HG03066 (cell line): Measurements from ENCODE around the gene PPFIA1.
"Not testable (repeated sequence)": the region's sequence is repeated elsewhere in the genome, so short reads cannot be mapped to it uniquely, and the experiment has no call there.

Source experiments
- ATAC-seq: cut with Tn5 transposase; IDR thresholded peaks from one replicate; pipeline ENCODE4 v1.9.1; 2021; ENCODE audit warnings: low read depth; ENCODE audit not compliant: unreplicated experiment

The PPFIA1 gene

DNA sequence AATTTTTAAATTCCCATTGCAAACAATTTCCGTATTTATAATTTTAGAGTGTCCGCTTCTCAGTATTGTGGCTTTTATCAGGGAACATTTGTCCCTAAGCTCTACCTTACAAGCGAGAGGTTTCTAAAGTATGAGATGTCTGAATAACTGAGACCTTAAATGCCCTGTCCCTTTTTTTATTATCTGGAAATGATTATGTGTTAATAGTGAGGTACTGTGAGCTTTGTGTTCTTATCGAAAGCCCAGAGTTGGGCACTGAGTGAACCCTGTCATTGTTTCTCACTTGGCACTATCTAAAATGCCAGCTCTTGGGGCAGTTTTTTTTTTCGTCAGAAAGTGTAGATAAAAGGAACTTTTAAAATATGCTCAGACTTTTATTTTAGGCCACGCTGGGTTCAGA lies 137.3 kb downstream of the PPFIA1 start:
- no peak for ATAC-seq

DNA sequence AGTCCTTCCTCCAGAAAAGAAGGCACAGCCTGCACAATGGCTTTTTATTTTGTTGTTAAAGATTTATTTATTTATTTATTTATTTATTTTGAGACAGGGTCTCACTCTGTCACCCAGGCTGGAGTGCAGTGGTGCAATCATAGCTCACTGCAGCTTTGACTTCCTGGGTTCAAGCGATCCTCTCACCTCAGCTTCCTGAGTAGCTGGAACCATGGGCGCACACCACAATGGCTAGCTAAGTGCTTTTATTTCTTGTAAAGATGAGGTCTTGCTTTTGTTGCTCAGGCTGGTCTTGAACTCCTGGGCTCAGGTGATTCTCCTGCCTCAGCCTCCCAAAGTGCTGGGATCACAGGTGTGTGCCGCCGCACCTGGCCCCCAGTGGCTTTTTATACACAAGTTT lies 137.8 kb downstream of the PPFIA1 start:
- not testable (repeated sequence) for ATAC-seq

DNA sequence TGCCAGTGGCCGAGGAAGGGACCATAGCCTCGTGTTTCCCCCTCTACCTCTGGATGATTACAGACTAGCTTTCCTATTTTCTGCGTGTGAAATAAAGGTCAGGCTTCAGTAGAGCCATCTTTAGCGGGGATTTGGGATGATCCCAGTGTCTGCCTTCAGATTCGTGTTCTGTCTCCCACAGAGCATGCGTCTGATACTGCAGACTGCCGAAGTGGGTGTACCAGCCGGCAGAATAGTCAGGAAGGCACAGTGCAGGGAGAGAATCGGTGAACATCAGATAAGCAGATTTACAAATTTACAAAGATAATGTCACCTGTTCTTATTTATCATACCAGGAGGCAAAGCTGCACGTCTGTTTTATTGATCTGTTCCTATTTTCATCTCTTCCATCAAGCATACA lies 138.9 kb downstream of the PPFIA1 start:
- no peak for ATAC-seq

DNA sequence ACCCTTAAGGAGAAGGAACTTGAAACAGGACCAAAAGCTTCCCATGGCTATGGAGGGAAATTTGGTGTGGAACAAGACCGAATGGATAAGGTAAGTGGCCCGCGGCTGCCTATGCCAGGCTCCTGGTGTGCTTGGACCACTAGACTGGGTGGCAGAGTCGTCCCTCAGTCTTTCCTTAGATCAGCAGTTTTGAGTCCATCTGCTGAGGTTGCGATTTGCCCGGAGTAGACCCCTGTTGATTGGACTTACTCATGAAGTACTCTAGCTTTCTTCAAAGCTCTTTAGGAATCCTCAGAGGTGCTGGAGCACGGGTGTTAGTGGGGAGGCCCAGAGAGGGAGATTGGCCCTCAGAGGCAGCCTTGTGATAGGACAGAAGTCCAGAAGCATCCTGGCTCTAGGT lies 139.4 kb downstream of the PPFIA1 start:
- ATAC-seq: no peak

DNA sequence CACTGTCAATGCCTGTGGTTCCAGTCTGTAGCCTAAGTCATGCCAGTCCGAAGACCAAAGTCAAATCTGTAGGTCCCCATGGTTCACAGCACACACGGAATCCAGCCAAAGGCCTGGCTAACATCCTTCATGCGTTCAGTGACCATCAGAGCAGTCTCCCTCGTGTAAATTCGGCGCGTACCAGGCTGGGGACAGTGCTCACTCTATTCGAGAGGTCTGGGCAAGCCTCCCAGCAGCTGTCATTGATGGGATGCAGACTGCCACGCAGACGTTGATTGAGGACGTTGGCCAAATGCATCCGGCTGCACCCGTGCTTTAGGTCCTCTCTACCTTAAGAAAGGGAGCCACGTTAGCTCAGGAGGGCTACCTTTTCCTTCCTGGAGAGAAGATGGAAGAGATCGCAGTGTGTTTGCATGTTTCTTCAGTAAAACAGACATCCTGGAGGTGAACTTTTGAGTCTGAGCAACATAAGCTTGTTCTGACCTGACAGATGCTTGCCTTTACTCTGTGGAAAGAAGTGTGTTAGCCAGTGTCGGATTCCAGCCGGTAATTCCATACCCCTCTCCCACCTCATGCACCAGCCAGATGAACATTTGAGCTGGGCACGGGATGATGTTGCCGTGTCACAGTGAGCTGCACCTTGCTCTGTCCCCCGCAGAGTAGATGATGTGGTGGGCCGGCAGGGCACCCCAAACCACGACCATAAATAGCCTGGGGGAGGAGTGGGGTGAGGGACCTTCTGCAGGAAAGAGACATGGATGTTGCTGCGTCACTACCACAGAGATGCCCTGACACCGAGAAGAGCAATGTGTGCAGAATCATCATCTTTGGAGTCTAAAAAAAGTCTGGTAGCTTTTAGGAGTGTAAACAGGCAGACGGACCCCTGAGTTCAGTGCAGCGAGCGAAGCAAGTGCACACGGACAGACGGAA lies 140.1 kb downstream of the PPFIA1 start:
- ATAC-seq: no peak

DNA sequence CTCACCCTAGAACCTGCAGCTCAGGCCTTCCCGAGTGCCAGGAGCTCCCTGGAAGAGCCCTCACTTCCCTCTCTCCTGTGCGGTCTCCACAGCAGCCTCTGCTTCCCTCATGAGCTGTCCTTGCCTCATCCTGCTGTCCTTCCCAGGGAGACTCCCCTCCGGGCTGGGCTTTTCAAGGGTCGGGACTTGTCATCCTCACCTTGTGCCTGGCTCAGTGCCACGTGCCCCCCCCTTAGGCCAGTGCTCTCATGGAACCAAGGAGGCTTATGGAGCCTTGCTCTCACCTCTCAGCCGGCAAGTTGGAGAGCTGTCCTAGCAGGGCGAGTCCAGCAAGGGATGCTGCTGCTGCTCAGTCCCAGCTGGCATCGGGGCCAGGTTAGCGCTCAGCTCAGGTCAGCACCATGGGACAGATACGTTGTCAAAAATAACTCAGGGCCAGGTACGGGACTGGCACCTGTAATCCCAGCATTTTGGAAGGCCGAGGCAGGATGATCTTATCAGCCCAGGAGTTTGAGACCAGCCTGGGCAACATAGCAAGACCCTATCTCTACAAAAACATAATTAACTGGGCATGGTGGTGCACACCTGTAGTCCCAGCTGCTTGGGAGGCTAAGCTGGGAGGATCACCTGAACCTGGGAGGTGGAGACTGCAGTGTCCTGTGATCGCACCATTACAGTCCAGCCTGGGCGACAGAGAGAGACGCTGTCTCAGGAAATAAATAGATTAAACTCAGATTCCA lies 141.4 kb downstream of the PPFIA1 start:
- ATAC-seq: no peak

DNA sequence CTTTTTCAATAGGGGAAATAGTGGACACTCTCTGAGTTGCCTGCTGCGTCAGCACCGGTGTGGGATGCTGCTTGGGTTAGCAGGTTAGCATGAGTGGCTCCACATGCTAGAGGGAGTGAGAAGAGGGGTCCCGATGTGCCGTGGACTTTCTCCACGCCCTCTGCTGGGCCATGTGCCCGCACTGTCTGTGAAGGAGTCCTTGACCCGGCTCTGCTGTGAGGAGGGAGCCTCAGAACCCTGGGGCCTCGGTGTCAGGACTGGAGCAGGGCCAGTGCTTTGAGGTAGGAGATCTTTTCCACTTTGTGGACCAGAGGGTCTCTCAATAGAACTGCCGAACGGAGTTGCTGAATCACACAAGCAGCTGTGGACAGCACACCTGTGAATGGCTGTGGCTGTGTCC lies 142.7 kb downstream of the PPFIA1 start:
- no peak for ATAC-seq

DNA sequence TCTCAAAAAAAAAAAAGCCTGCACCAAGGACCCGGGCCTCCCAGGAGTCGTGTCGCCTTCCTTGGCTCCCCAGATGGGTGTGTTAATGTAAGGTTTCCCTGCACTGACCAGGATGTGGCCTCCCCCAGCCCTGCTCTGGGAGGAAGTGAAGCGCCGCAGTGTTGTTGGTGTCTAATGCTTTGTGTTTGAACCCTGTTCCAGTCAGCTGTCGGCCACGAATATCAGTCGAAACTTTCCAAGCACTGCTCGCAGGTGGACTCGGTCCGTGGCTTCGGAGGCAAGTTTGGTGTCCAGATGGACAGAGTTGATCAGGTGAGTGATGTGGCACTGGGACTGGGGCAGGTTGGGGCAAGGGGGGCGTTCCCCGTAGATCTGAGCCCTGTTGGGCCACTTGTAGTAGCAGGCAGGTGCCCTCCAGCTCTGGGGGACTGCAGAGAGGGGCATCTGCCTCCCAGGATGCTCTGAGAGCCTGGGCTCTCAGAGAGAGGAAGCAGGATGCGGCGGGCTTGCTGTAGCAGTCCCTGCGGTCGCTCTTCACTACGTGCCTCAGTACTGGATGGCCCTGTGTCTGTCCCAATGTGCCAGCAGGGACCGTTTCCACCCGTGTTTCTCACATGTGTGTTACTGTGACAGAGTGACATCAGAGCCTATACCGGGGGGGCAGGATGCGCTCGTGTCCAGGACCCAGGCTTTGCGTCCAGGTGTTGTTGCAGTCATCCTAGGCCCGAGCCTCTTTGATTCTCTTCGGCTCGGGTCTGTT lies 144.0 kb downstream of the PPFIA1 start:
- ATAC-seq: no peak

DNA sequence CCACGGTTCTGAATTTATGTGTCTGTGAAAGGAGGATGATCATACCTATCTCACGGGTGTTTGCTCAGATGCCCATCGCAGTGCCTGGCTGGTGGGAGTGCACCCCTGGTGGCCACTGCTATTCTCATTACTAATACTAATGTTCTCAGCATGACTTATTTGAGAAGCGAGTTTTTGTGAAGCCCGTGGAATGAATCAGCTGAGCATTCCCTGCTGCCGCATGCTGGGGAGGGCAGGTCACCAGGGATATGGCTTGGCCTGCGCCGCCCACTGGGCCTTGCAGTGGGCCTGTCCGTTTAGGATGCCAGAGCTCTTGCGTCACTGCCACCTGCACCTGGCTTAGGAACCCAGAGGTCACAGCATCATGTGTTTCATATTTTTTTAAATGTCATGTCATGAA lies 144.7 kb downstream of the PPFIA1 start:
- ATAC-seq: no peak

DNA sequence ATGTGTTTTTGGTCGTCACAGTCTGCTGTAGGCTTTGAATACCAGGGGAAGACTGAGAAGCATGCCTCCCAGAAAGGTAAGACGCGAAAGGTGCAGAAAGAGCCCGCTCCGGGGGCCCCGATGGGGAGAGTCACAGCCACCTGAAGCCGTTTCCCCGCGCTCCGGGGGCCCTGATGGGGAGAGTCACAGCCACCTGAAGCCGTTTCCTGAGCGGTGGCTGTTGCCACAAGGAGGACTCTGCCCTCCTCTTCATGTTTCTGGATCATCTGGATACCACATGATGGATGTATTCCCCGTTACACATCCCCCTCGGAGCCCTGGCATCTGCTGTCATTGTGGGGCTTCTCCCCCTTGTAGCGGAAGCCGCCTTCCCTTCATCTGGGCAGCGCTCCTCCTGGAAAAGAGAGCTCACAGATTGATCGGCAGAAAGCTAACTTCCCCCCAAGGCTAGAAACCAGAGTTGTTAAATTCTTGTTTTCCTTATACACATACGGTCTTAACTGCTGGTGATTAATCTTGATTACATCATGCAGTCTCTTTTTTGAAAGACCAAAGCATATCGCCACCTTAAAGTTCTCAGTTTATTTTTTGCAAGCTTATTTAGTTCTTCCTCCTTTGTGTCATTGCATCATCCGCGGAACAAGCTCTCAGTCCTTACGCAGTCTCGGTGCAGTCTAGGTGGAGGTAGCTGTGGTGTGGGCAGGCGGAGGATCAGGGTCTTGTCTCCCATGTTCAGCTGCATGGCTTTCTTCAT lies 145.3 kb downstream of the PPFIA1 start:
- ATAC-seq: no peak

DNA sequence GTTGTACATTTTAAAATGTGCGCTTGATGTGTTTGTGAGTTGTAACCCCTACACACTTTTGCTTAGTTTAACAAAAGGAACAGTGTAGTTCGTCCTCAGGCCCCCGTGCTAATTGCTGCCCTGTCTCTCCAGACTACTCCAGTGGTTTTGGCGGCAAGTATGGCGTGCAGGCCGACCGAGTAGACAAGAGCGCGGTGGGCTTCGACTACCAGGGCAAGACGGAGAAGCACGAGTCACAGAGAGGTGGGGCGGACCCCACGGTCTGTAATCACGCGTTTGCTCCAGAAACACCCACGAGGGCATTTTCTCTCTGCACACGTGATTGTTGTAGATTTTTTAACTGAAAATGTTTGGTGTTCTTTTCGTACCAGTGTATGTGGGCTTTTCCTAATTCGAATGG lies 146.4 kb downstream of the PPFIA1 start:
- ATAC-seq: no peak

DNA sequence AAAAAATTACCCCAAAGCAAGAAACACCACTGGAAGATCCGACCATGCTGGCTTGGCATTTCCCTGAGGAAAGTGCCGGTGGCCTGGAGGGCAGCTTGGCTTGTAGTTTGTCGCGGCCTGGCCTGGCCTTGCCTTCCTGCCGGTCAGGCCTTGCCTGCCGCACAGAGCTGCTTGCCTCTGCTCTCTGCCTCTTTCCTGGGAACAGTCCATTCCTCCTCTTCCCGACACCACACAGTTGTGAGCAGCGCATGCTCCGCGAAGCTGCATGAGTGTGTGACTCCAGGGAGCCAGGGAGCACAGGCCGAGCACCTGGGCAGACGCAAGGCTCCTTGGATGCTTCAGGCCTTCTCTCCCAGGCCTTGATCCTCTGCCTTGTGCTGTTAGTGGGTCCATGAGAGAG lies 147.6 kb downstream of the PPFIA1 start:
- no peak for ATAC-seq

DNA sequence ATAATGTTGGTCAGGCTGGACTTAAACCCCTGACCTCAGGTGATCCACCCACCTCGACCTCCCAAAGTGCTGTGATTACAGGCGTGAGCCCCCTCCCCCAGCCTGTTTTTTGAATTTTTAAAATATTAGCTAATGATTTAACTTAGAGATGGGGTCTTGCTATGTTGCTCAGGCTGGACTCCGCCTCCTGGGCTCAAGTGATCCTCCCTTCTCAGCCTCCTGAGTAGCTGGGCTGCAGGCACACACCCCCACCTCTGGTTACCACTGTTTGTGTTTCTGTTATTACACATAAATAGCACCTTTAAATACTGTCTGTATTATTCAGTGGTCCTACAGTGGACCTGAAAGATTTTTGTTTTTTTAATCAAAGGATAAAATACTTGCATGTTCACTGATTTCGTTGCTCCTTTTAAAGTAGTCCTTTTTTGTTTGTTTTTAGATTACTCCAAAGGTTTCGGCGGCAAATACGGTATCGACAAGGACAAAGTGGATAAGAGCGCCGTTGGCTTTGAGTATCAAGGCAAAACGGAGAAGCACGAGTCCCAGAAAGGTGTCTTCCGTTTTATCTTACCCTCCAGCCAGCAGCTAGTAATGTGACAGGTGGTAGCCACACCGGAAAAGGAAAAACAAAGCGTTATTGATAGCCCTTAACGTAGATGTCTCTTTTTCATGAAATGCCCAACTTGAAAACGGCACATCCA lies 149.0 kb downstream of the PPFIA1 start:
- no peak for ATAC-seq

DNA sequence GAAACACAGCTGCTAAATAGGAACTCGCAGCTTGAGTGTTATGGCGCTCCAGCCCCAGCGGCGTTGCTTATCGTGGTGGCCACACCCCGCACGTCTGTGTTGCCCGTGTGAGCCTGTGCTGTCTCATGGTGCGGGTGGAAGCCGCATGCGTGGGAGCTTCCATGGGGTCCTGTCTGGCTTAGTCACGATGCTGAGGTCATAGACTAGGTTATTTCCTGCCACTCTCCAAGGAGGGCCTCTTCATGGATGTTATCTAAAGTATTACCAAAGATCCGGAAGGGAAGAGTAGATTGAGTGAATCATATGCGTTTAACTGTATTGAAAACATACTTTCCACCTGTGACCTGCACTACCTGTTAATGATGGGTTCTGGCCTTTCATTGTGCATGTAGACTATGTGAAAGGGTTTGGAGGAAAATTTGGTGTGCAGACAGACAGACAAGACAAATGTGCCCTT lies 149.5 kb downstream of the PPFIA1 start:
- no peak for ATAC-seq

DNA sequence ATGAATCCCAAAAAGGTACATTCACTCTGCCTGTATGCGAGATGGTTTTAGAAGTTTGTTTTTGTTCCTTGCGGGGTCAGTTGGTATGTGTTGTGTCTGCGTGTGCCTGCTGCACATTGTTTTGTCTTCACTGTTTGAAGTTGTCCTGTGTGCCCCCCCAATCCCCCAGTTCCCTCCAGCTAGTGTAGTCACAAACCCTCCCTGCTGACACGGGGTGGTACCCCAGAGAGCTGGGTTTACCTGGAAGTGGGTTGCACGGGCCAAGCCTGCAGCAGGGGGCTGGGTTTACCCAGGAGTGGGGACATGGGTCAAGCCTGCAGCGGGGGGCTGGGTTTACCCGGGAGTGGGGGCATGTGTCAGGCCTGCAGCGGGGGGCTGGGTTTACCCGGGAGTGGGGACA lies 150.0 kb downstream of the PPFIA1 start:
- no peak for ATAC-seq

DNA sequence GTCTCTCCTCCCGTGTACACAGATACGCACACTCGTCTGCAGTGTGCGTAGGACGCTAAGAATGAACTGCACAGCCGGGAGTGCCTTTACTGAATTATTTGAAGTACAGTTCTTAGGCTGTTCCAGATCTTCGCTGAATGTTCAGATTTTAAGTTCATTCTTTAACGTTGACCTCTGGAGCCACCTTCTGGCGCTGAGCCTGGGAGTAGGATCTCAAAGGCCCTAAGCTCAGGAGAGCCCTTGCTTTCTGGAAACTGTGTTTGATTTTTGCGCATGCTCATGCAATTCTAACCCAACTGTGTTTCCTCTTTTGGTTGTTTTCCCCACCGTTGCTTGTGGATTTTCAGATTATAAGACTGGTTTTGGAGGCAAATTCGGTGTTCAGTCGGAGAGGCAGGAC lies 150.6 kb downstream of the PPFIA1 start:
- ATAC-seq: no peak

DNA sequence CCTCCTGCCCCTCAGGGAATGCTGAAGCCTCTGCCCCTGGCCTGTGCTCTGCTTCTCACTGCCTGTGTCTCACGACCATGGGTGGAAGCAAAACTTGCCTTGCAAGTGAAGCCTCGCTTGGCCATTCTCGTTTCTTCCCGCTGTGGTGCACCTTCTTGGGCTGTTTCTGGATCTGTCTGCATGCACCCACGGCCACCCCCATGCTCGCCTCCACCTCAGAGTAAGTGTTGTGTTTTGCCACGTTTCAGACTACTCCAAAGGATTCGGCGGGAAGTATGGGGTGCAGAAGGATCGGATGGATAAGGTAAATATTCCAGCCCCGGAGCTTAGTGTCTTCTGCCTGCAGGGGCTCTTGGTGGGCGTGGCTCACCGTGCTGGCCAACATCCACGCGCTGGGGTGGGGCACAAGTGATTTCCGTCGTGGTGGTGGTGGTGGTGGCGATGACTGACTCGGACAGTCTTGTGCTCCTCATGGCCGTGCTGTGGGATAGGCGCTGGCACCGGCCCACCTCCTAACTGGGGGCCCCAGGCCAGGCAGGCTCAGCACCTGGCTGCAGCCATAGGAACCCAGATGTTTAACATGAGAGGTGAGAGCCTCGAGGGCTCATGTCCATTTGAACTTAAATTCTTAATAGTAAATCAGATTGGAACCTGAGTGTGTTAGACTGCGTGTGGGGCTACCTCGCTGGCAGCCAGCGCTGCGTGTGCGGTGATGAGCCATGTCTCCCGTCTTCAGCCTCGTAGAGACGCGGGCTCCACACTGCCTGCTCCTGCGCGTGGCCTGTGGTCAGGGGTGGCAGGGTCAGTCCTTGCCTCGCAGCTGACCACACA lies 152.4 kb downstream of the PPFIA1 start:
- no peak for ATAC-seq

DNA sequence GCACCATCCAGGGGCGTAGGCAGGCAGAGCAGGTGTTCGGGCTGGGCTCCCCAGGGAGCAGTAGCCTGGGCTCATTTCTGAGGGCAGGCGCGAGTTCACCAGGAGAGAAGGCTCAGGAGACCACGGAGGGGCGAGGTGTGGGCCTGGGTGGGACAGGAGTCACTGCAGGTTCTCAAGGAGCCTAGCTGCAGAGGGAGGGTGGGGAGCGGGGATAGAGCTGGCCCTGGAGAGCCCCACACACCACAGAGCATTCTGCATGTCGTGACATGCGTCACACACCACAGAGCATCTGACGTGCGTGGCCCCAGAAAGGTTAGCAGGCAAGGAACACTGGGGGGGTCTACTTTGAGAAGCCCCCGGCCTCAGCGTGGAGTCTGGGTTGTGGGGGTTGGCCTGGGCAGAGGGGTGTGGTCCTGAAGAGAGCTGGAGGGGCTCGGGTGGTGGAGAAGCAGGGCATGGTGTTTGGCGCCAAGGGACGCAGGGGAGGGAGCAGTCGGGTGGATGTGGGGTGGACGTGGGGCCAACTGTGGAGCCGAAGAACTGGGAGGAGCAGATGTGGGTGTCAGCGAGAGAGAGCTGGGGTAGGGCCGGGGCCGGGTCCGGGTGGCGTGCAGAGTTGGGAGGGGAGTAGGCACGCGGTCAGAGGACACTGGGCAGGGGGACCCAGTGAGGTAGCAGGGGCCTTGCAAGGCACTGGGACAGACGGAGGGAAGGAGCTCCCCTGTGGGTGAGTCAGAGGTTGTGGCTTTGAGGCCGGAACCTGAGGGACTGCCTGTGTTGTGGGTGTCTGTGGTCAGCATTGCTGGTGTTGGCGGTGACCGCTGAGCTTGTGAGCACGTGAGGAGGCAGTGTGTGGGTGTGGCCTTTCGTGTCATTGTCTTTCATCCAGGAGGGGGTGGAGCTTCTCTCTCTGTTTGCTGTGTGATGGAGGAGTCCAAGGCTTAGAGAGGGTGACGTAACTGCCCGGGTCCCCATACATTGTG lies 153.3 kb downstream of the PPFIA1 start:
- no peak for ATAC-seq
